ENCODE data around the gene FMO2. TPM values are rescaled to one million over a fixed set of nuclear protein-coding genes. Genes with fewer than 3 reads are reported as not detected.
"Not testable (repeated sequence)": the region's sequence is repeated elsewhere in the genome, so short reads cannot be mapped to it uniquely, and the experiment has no call there.

FMO2 gene
- total and polyA plus RNA-seq, 8 donors: 13.7 to 63.4 (median 26.2) TPM

GRCh38 chr1:171221665-171222591 lies 36.8 kb downstream of the FMO2 start:
- H3K4me1 ChIP-seq: peaks cover 0 to 6% of the 10 kb centered on the region in 2 donors
- H3K4me3 ChIP-seq: no peak overlapping the region
- H3K27ac ChIP-seq: peak overlapping the region in 1 of 2 donors; percentile 75
- no peak for TF ChIP-seq CTCF (IDR thresholded peaks at IDR 0.05)
- H3K36me3 ChIP-seq: no peaks in the 10 kb centered on the region
- H3K9me3 ChIP-seq: no peaks in the 10 kb centered on the region
- ATAC-seq (peak; percentile 29), DNase-seq (no peak)
- H3K27me3 ChIP-seq: no peaks in the 10 kb centered on the region
- intact Hi-C loops (cut with DNase I): loop anchor here in 1 of 2 donors (10.0 kb wide), 2 partner anchors 137 to 257 kb away; no protein-coding TSS in a partner anchor

- DNase-seq (no peak), ATAC-seq (no peak)
- peak overlapping the region in 1 of 2 donors; percentile 75 for H3K27ac ChIP-seq
- intact Hi-C loops (cut with DNase I): loop anchor here in 1 of 2 donors (10.0 kb wide), 2 partner anchors 138 to 258 kb away; no protein-coding TSS in a partner anchor
- no peaks in the 10 kb centered on the region for H3K9me3 ChIP-seq
- no peaks in the 10 kb centered on the region for H3K27me3 ChIP-seq
- no peak overlapping the region for H3K4me3 ChIP-seq
- H3K36me3 ChIP-seq: no peaks in the 10 kb centered on the region
- TF ChIP-seq CTCF (IDR thresholded peaks at IDR 0.05): no peak
- H3K4me1 ChIP-seq: peaks cover 0 to 6% of the 10 kb centered on the region in 2 donors
These were observed 37.8 kb downstream of the FMO2 start for GRCh38 chr1:171222936-171223335.

- H3K27ac ChIP-seq: not testable (repeated sequence)
- intact Hi-C loops (cut with DNase I): loop anchor here in 1 of 2 donors (10.0 kb wide), 2 partner anchors 139 to 259 kb away; no protein-coding TSS in a partner anchor
These were observed 39.2 kb downstream of the FMO2 start for GRCh38 chr1:171224257-171224656.

GRCh38 chr1:171226747-171227370 lies 41.8 kb downstream of the FMO2 start:
- Histone ChIP-seq H3K9me3 (no peaks in the 10 kb centered on the region), H3K27ac (no peak overlapping the region), H3K4me1 (no peaks in the 10 kb centered on the region), H3K4me3 (no peak overlapping the region), H3K27me3 (no peaks in the 10 kb centered on the region), H3K36me3 (no peaks in the 10 kb centered on the region)
- ATAC-seq: peak; percentile 93
- intact Hi-C loops (cut with DNase I): loop anchor here in 1 of 2 donors (10.0 kb wide), 2 partner anchors 142 to 262 kb away; no protein-coding TSS in a partner anchor
- DNase-seq: peak in 2 of 4 donors; percentile 55 to 77
- TF ChIP-seq CTCF (IDR thresholded peaks at IDR 0.05): peak; percentile 43 to 66

More at GRCh38 chr1:171224257-171224656, 39.2 kb downstream of the FMO2 start:
- ATAC-seq, H3K27me3 ChIP-seq, H3K4me3 ChIP-seq, H3K4me1 ChIP-seq, H3K9me3 ChIP-seq, DNase-seq, H3K36me3 ChIP-seq: not testable (repeated sequence)

- ATAC-seq (no peak), DNase-seq (peak in 2 of 4 donors; percentile 53 to 56)
- Histone ChIP-seq H3K27ac (no peak overlapping the region), H3K27me3 (no peaks in the 10 kb centered on the region), H3K9me3 (no peaks in the 10 kb centered on the region), H3K4me1 (no peaks in the 10 kb centered on the region), H3K36me3 (no peaks in the 10 kb centered on the region), H3K4me3 (no peak overlapping the region)
- intact Hi-C loops (cut with DNase I): no loop called here
- no peak for TF ChIP-seq CTCF (IDR thresholded peaks at IDR 0.05)
These were observed 46.2 kb downstream of the FMO2 start for GRCh38 chr1:171231326-171231725.
